GM18505 (cell line): ENCODE results near the gene COBL.

Source experiments
- ATAC-seq: cut with Tn5 transposase; IDR thresholded peaks from one replicate; pipeline ENCODE4 v1.9.1; 2021; ENCODE audit not compliant: unreplicated experiment
- POLR2A ChIP-seq: IDR thresholded peaks from 4 replicates; pipeline ENCODE4 v1.6.1; 2011; ENCODE audit warnings: borderline replicate concordance; ENCODE audit not compliant: insufficient read depth, insufficient read length; ENCODE audit errors: extremely low read depth

COBL gene

GRCh38 chr7:51034521-51035264 lies 281.9 kb downstream of the COBL start:
- no peak for TF ChIP-seq POLR2A
- ATAC-seq, result no peak

- no peak for TF ChIP-seq POLR2A
- no peak for ATAC-seq
Observed at GRCh38 chr7:51033727-51034520, 282.7 kb downstream of the COBL start.

GRCh38 chr7:51031791-51032515 lies 284.7 kb downstream of the COBL start:
- no peak for ATAC-seq
- TF ChIP-seq POLR2A, result no peak

GRCh38 chr7:51031216-51031615 lies 285.4 kb downstream of the COBL start:
- TF ChIP-seq POLR2A, result no peak
- ATAC-seq, result no peak

- no peak for ATAC-seq
- TF ChIP-seq POLR2A, result no peak
Observed at GRCh38 chr7:51029701-51030191, 286.9 kb downstream of the COBL start.

- TF ChIP-seq POLR2A, result no peak
- no peak for ATAC-seq
Observed at GRCh38 chr7:51029131-51029530, 287.5 kb downstream of the COBL start.

- ATAC-seq, result no peak
- TF ChIP-seq POLR2A, result no peak
Observed at GRCh38 chr7:51027935-51028830, 288.4 kb downstream of the COBL start.

DNA sequence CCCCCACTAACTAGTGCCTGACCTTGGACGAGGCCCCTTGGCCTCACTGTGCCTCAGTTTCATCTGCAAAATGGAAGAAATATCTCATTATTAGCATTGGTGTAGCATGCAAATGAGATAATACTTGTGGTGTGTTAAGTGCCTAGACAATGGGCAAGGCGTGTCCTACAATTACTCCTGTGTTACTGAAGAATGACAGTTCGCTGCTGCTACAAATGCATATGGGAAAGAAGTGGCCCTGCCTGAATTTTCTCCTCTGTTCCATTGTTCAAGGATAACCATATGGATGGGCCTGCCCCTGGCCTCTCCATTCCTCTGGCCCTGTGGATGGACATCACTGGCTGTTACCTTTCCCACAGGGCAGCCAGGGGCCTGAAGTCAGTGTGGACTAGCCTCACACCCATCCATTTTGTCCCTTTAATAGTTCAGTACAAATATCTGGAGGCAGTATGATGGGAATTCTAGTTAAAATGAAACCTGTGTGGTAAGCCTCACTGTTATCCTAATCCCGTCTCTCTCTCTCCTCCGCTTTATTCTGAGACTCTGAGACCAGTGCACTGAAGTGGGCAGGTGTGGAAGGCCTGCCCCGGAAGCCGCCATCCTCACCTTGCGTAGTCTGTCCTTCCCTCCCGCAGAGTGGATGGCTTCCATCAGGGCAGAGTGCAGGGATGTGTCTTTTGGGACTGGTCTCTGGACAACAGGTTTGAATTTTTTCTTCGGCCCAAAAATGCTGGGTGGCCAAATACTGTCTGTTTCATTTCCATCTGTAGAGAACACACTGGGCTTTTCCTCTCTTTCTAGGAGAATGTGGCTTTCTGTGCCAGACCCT lies 289.3 kb downstream of the COBL start:
- no peak for ATAC-seq
- TF ChIP-seq POLR2A, result no peak

DNA sequence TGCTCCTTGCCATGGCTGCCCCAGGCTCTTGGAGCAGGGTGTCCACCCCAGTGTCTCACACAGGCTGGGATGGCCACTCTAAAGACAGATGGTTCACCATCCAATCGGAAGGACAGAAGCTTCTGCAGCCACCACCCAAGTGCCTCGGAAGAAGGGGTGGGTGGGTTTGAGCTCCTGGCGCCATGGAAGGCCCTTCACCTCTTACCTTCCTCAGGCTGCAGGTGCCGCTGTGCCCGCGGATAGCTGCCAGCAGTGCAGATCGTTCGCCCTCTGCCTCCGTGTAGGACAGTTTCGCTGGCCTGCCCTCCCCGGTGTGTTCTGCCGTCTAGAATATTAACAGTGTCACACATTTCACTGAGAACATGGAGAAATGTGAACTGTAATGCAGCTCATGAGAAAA lies 290.3 kb downstream of the COBL start:
- ATAC-seq, result no peak
- TF ChIP-seq POLR2A, result no peak

GRCh38 chr7:51025668-51026067 lies 290.9 kb downstream of the COBL start:
- TF ChIP-seq POLR2A, result no peak
- ATAC-seq, result no peak

DNA sequence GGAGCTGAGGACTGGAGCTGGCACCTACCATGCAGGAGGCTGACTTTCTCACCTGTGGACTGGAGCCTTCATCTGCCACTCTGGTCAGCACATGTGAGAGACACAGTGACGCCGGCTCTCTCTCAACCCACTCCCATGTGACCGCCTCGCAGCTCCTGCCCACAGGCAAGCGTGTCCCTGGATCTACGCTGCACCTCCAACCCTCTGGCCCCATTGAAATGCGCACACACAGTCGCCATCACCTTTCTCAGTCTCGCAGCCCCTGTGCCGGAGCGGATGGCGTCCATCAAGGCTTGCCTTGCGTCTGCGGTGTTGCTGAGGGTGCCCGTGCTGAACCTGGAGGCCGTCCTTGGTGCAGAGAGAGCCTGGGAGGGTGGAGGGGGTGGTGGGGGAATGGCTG lies 291.7 kb downstream of the COBL start:
- no peak for ATAC-seq
- TF ChIP-seq POLR2A, result no peak

GRCh38 chr7:51023547-51023946 lies 293.1 kb downstream of the COBL start:
- no peak for TF ChIP-seq POLR2A
- no peak for ATAC-seq

- ATAC-seq, result no peak
- no peak for TF ChIP-seq POLR2A
Observed at GRCh38 chr7:51022821-51023220, 293.8 kb downstream of the COBL start.
